Astrocyte (in vitro differentiated cells and primary cell): ENCODE results near the gene TCF19.

Experiments
- EZH2 ChIP-seq: IDR thresholded peaks from 2 replicates; pipeline ENCODE4 v1.6.1; 2012; ENCODE audit warnings: mild to moderate bottlenecking, low read length, inconsistent platforms; ENCODE audit not compliant: insufficient read depth
- TF ChIP-seq, protein P1 (sequence below): IDR thresholded peaks from 2 replicates; pipeline ENCODE4 v1.5.1; 2011; ENCODE audit warnings: low read depth, mild to moderate bottlenecking, inconsistent platforms, low read length, moderate library complexity; ENCODE audit not compliant: insufficient read depth

DNA sequence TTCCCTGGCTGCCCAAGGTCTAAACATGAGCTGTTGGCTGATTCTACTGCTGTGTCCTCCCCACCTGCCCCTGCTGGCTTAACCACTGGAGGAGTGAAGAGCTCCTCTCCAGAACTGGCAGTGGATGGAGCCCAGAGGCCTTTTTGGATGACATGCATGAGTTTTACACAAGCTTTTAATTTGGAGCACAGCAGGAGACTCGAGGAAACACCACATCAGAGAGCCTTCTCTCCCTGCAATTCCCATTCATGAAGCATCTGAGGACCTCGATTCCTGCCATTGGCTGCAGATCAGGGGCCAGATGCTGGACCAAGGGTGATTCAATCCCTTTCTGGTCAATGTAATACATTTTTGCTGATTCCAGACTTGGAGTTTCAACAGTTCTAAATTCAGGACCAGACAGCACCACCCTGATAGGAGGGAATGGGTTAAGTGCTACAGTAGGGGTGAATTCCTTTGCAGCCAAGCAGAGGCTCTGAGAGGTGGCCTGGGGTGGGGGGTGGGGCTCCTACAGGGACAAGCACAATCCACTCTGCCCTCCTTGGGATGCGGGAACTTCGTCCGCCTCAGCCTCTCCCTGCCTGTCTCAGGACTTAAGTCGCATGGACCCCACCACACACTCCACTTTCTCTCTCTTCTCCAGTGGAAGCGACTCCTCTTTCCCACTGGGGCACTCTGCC, 44.4 kb upstream of the TCF19 start:
- TF ChIP-seq, protein P1, sequence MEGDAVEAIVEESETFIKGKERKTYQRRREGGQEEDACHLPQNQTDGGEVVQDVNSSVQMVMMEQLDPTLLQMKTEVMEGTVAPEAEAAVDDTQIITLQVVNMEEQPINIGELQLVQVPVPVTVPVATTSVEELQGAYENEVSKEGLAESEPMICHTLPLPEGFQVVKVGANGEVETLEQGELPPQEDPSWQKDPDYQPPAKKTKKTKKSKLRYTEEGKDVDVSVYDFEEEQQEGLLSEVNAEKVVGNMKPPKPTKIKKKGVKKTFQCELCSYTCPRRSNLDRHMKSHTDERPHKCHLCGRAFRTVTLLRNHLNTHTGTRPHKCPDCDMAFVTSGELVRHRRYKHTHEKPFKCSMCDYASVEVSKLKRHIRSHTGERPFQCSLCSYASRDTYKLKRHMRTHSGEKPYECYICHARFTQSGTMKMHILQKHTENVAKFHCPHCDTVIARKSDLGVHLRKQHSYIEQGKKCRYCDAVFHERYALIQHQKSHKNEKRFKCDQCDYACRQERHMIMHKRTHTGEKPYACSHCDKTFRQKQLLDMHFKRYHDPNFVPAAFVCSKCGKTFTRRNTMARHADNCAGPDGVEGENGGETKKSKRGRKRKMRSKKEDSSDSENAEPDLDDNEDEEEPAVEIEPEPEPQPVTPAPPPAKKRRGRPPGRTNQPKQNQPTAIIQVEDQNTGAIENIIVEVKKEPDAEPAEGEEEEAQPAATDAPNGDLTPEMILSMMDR = no peak
- TF ChIP-seq EZH2 = no peak
